Left ventricle myocardium inferior (tissue), 1 donor: ENCODE results near the gene NAA10. TPM values are rescaled to one million over a fixed set of nuclear protein-coding genes. Genes with fewer than 3 reads are reported as not detected.

Experiments used
- DNase-seq: peaks from one replicate; pipeline ENCODE4 v3.0.0-alpha.2; 2020
- H3K27ac ChIP-seq: fragments of 200-600 bp; replicated peaks from 2 replicates; pipeline ENCODE4 v1.8.0; 2021
- H3K27me3 ChIP-seq: fragments of 200-600 bp; 2 replicates; pipeline ENCODE4 v1.8.0; 2021; ENCODE audit warnings: low read depth
- H3K36me3 ChIP-seq: fragments of 200-600 bp; 2 replicates; pipeline ENCODE4 v1.8.0; 2021
- H3K4me1 ChIP-seq: fragments of 200-600 bp; 2 replicates; pipeline ENCODE4 v1.8.0; 2021
- H3K4me3 ChIP-seq: fragments of 200-600 bp; 2 replicates; pipeline ENCODE4 v1.8.0; 2021; ENCODE audit warnings: mild to moderate bottlenecking, moderate library complexity
- H3K9me3 ChIP-seq: fragments of 200-600 bp; replicated peaks from 2 replicates; pipeline ENCODE4 v1.8.0; 2021
- intact Hi-C: fragments of 100-400 bp; cut with micrococcal nuclease; formaldehyde crosslinking; loops from one replicate; pipeline ENCODE4 v1.11.0; 2022
- total RNA-seq: library from RNA; stranded (reverse); fragmentation: NEBNext Ultra II Directional; extraction: Animal tissue kit (Norgen Biotek cat#: 25700); gene quantifications from one replicate; pipeline ENCODE4 v1.2.1, GENCODE V29; 2021
- TF ChIP-seq, protein P1 (sequence below): fragments of 200-600 bp; IDR thresholded peaks from 2 replicates; pipeline ENCODE4 v1.8.0; 2021; ENCODE audit warnings: antibody characterized with exemption, mild to moderate bottlenecking, borderline replicate concordance
- donor health status: DM: no; HTN: yes; CAD: no; lungs with severe emphysema.

The NAA10 gene
- total RNA-seq, 1 donor from 2014 or later: 67.1 TPM

DNA sequence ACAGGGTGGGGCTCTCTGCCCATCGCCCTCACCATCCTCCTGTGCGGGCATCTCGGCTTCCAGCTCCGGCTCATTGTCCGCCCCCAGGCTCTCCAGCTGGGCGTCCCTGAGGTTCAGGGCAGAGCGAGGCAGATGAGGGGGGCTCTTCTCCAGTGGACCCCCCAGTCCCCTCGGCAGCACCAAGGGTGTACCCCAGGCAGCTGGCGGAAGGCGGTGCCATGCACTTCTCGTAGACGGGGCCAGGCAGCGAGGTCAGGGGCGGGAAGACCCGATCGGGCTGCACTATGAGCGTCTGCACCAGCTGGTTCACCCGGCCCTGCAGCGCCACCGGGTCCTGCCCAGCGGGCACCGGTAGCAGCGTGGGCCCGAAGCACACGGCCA, 24.9 kb downstream of the NAA10 start:
- H3K27ac ChIP-seq: no peak overlapping the region
- TF ChIP-seq, protein P1, sequence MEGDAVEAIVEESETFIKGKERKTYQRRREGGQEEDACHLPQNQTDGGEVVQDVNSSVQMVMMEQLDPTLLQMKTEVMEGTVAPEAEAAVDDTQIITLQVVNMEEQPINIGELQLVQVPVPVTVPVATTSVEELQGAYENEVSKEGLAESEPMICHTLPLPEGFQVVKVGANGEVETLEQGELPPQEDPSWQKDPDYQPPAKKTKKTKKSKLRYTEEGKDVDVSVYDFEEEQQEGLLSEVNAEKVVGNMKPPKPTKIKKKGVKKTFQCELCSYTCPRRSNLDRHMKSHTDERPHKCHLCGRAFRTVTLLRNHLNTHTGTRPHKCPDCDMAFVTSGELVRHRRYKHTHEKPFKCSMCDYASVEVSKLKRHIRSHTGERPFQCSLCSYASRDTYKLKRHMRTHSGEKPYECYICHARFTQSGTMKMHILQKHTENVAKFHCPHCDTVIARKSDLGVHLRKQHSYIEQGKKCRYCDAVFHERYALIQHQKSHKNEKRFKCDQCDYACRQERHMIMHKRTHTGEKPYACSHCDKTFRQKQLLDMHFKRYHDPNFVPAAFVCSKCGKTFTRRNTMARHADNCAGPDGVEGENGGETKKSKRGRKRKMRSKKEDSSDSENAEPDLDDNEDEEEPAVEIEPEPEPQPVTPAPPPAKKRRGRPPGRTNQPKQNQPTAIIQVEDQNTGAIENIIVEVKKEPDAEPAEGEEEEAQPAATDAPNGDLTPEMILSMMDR: no peak
- H3K27me3 ChIP-seq: no peaks in the 10 kb centered on the region
- H3K4me1 ChIP-seq: no peaks in the 10 kb centered on the region
- H3K4me3 ChIP-seq: no peak overlapping the region
- intact Hi-C loops: no loop called here
- no peaks in the 10 kb centered on the region for H3K9me3 ChIP-seq
- DNase-seq: no peak
- no peaks in the 10 kb centered on the region for H3K36me3 ChIP-seq

DNA sequence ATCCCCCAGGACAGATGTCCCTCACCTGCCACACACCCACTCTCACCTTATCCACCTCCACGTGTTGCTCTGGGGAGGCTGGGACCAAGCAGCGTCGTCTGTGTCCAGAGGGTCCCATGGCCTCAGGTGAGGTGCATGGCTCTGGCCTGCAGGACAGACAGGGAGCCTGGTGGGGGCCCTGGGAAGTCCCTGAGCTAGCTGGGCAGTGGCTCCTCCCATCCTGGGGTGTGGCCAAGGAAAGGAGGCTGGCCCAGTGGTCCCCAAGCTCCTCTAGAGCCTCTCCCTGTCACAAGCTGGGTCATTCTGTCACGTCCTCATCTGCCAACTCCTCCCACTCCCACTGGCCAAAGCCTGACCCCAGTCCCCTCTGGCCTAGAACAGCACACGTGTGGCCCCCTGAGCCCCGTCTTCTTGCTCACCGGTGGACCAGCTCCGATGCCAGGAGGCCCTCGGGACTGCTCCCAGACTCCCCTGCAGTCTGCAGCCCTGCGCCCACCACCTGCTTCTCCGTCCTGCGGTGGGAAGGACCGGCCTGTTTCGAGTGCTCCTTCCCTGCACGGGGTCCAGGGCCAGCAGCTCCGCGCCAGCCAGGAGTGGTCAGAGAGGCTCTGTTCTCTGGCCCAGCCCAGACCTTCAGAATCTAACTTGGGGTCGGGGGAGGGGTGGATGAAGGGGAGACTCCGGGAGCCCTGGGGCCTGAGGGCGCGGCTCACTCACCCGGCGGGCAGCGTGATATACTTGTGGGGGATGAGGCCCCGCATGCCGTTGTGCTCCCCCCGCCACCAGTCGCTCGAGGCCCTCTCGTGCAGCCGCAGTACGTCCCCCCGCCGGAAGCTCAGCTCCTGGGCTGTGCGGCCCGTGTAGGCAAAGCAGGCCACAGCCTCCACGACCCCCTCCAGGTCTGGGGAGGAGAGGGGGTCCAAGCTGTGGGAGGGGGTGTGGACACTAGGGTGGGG, 25.5 kb downstream of the NAA10 start:
- TF ChIP-seq, protein P1: no peak

DNA sequence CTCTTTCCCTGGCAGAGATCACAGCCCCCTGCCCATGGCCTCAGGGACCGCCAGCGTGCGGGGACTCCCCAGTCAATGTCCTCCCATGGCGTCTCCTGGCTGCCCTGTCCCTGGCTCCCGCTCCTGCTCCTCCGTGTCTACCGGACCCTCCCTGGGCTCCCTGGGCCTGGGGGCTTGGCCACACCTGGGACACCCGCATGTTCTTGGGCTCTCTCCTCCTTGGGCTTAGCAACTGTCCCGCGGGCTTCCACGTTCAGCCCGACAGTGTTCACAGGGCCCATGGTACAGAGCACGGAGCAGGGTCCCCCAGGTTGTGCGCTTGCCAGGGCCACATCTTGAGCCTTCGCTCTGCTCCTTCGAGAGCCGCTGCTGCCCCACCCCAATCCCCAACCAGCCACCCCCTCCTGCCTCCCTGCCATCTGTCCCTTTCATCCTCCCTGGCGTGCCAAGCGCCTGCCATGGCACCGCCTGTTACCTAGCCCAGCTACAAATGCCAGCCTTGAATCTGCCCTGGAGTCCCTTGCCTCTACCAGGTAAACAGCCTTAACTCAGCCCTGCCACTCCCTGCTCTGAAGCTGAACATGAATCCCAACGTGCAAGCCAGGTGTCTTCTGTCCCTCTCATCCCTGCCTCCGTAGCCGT, 26.5 kb downstream of the NAA10 start:
- TF ChIP-seq, protein P1: no peak
- H3K4me3 ChIP-seq: peak overlapping the region; percentile 17
- no peaks in the 10 kb centered on the region for H3K9me3 ChIP-seq
- no peaks in the 10 kb centered on the region for H3K27me3 ChIP-seq
- no peaks in the 10 kb centered on the region for H3K4me1 ChIP-seq
- no peaks in the 10 kb centered on the region for H3K36me3 ChIP-seq
- no peak for DNase-seq
- intact Hi-C loops: no loop called here
- no peak overlapping the region for H3K27ac ChIP-seq

More for the DNA sequence above, 25.5 kb downstream of the NAA10 start:
- H3K9me3 ChIP-seq: no peaks in the 10 kb centered on the region
- H3K36me3 ChIP-seq: no peaks in the 10 kb centered on the region
- peak overlapping the region; percentile 17 for H3K4me3 ChIP-seq
- no peaks in the 10 kb centered on the region for H3K27me3 ChIP-seq
- peak; percentile 32 for DNase-seq
- H3K27ac ChIP-seq: no peak overlapping the region
- no peaks in the 10 kb centered on the region for H3K4me1 ChIP-seq
- intact Hi-C loops: no loop called here

DNA sequence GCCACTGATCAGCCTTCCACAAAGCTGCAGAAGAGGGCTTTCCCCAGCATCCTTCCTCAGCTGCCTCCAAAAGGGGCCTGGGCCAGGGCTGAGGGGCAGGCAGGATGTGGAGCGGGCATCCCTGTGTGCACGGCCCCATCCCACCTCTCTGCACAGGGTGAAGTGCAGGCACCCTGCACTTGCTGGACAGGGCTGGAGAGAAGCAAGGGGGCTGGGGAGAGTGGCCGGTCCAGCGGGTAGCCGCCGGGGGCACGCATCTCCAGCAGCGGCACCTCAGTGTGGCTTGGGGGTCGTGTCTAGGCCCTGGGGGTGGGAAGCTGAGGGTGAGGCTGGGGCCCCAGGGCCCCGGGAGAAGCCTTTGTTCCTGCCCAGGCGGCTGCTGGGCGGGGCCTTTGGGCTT, 27.4 kb downstream of the NAA10 start:
- intact Hi-C loops: no loop called here
- Histone ChIP-seq H3K27ac (no peak overlapping the region), H3K9me3 (no peaks in the 10 kb centered on the region), H3K27me3 (no peaks in the 10 kb centered on the region), H3K4me3 (no peak overlapping the region), H3K36me3 (no peaks in the 10 kb centered on the region), H3K4me1 (peaks cover 5% of the 10 kb centered on the region)
- no peak for DNase-seq
- TF ChIP-seq, protein P1: no peak

DNA sequence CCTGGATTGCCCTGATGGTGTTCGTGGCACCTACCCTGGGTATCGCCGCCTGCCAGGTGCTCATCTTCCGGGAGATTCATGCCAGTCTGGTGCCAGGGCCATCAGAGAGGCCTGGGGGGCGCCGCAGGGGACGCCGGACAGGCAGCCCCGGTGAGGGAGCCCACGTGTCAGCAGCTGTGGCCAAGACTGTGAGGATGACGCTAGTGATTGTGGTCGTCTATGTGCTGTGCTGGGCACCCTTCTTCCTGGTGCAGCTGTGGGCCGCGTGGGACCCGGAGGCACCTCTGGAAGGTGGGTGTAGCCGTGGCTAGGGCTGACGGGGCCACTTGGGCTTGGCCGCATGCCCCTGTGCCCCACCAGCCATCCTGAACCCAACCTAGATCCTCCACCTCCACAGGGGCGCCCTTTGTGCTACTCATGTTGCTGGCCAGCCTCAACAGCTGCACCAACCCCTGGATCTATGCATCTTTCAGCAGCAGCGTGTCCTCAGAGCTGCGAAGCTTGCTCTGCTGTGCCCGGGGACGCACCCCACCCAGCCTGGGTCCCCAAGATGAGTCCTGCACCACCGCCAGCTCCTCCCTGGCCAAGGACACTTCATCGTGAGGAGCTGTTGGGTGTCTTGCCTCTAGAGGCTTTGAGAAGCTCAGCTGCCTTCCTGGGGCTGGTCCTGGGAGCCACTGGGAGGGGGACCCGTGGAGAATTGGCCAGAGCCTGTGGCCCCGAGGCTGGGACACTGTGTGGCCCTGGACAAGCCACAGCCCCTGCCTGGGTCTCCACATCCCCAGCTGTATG, 28.5 kb downstream of the NAA10 start:
- Histone ChIP-seq H3K36me3 (no peaks in the 10 kb centered on the region), H3K27ac (no peak overlapping the region), H3K27me3 (no peaks in the 10 kb centered on the region), H3K9me3 (no peaks in the 10 kb centered on the region), H3K4me3 (peak overlapping the region; percentile 59), H3K4me1 (peaks cover 11% of the 10 kb centered on the region)
- TF ChIP-seq, protein P1: no peak
- intact Hi-C loops: no loop called here
- DNase-seq: no peak
